Measurements from ENCODE around the gene EVC.
A peak's percentile ranks its signal among the peaks of the same experiment; 100 is the strongest.

The EVC gene

GRCh38 chr4:5678977-5679376 is 32.0 kb upstream of the EVC start:
- H2AK5ac ChIP-seq (ENCODE audit: low read length), result no peak overlapping the region
- H2BK120ac ChIP-seq (ENCODE audit: low read depth, low read length), result no peak overlapping the region
- no peaks in the 10 kb centered on the region for H3K4me1 ChIP-seq (ENCODE audit: control insufficient read depth, low read depth, low read length)
- no peaks in the 10 kb centered on the region for H3K79me1 ChIP-seq (ENCODE audit: low read length)
- H3K4ac ChIP-seq (ENCODE audit: low read depth, low read length), result no peak overlapping the region
- H2BK5ac ChIP-seq (ENCODE audit: low read length), result no peak overlapping the region
- H2BK15ac ChIP-seq (replicated peaks; ENCODE audit: low read depth), result no peak overlapping the region
- no peaks in the 10 kb centered on the region for H3K36me3 ChIP-seq (ENCODE audit: control insufficient read depth, insufficient read depth, low read length)
- H3K4me3 ChIP-seq (ENCODE audit: low read length), result no peak overlapping the region
- no peak overlapping the region for H3K4me2 ChIP-seq (ENCODE audit: low read length)
- H3K18ac ChIP-seq (ENCODE audit: low read length), result no peak overlapping the region
- no peak overlapping the region for H3K56ac ChIP-seq (ENCODE audit: low read length)
- H4K8ac ChIP-seq (ENCODE audit: low read depth, low read length), result no peak overlapping the region
- DNase-seq, result no peak
- no peaks in the 10 kb centered on the region for H3K27me3 ChIP-seq (ENCODE audit: insufficient read depth, low read length, poor library complexity)
- H3K79me2 ChIP-seq (ENCODE audit: control insufficient read depth, insufficient read depth, low read length), result no peaks in the 10 kb centered on the region
- H3K9ac ChIP-seq (ENCODE audit: low read length), result no peak overlapping the region
- no peak overlapping the region for H4K5ac ChIP-seq (ENCODE audit: low read length)
- no peak overlapping the region for H3K23ac ChIP-seq (ENCODE audit: low read length)
- no CpG with 5 or more reads among the region's 10 CpGs for WGBS (ENCODE audit: extremely low coverage, insufficient coverage, low lambda C conversion rate)
- no peak overlapping the region for H3K27ac ChIP-seq (ENCODE audit: low read depth, low read length)

GRCh38 chr4:5683566-5683965 is 27.4 kb upstream of the EVC start:
- Histone ChIP-seq H3K18ac (ENCODE audit: low read length) (no peak overlapping the region), H3K79me1 (ENCODE audit: low read length) (no peaks in the 10 kb centered on the region), H3K4me3 (ENCODE audit: low read length) (no peak overlapping the region), H3K79me2 (ENCODE audit: control insufficient read depth, insufficient read depth, low read length) (no peaks in the 10 kb centered on the region), H3K4ac (ENCODE audit: low read depth, low read length) (no peak overlapping the region), H3K36me3 (ENCODE audit: control insufficient read depth, insufficient read depth, low read length) (no peaks in the 10 kb centered on the region), H4K8ac (ENCODE audit: low read depth, low read length) (no peak overlapping the region), H3K4me1 (ENCODE audit: control insufficient read depth, low read depth, low read length) (no peaks in the 10 kb centered on the region), H3K56ac (ENCODE audit: low read length) (peak overlapping the region; percentile 56), H2BK5ac (ENCODE audit: low read length) (no peak overlapping the region), H3K27ac (ENCODE audit: low read depth, low read length) (no peak overlapping the region), H2BK120ac (ENCODE audit: low read depth, low read length) (no peak overlapping the region), H4K5ac (ENCODE audit: low read length) (no peak overlapping the region), H3K4me2 (ENCODE audit: low read length) (no peak overlapping the region), H3K9ac (ENCODE audit: low read length) (no peak overlapping the region), H3K23ac (ENCODE audit: low read length) (no peak overlapping the region), H2AK5ac (ENCODE audit: low read length) (no peak overlapping the region), H2BK15ac (replicated peaks; ENCODE audit: low read depth) (no peak overlapping the region), H3K27me3 (ENCODE audit: insufficient read depth, low read length, poor library complexity) (no peaks in the 10 kb centered on the region)
- no CpG with 5 or more reads among the region's 10 CpGs for WGBS (ENCODE audit: extremely low coverage, insufficient coverage, low lambda C conversion rate)
- DNase-seq, result peak; percentile 27

GRCh38 chr4:5685296-5685695 is 25.7 kb upstream of the EVC start:
- no peak overlapping the region for H2BK15ac ChIP-seq (replicated peaks; ENCODE audit: low read depth)
- no peak overlapping the region for H2BK5ac ChIP-seq (ENCODE audit: low read length)
- H3K4ac ChIP-seq (ENCODE audit: low read depth, low read length), result no peak overlapping the region
- no peak overlapping the region for H4K8ac ChIP-seq (ENCODE audit: low read depth, low read length)
- H3K27ac ChIP-seq (ENCODE audit: low read depth, low read length), result no peak overlapping the region
- H3K4me3 ChIP-seq (ENCODE audit: low read length), result no peak overlapping the region
- no peak overlapping the region for H2AK5ac ChIP-seq (ENCODE audit: low read length)
- no peaks in the 10 kb centered on the region for H3K4me1 ChIP-seq (ENCODE audit: control insufficient read depth, low read depth, low read length)
- H3K27me3 ChIP-seq (ENCODE audit: insufficient read depth, low read length, poor library complexity), result no peaks in the 10 kb centered on the region
- no peak overlapping the region for H4K5ac ChIP-seq (ENCODE audit: low read length)
- H3K36me3 ChIP-seq (ENCODE audit: control insufficient read depth, insufficient read depth, low read length), result no peaks in the 10 kb centered on the region
- no CpG with 5 or more reads among the region's 9 CpGs for WGBS (ENCODE audit: extremely low coverage, insufficient coverage, low lambda C conversion rate)
- H3K79me1 ChIP-seq (ENCODE audit: low read length), result no peaks in the 10 kb centered on the region
- H3K18ac ChIP-seq (ENCODE audit: low read length), result no peak overlapping the region
- H2BK120ac ChIP-seq (ENCODE audit: low read depth, low read length), result no peak overlapping the region
- no peak overlapping the region for H3K56ac ChIP-seq (ENCODE audit: low read length)
- H3K4me2 ChIP-seq (ENCODE audit: low read length), result no peak overlapping the region
- no peak for DNase-seq
- no peak overlapping the region for H3K23ac ChIP-seq (ENCODE audit: low read length)
- no peaks in the 10 kb centered on the region for H3K79me2 ChIP-seq (ENCODE audit: control insufficient read depth, insufficient read depth, low read length)
- H3K9ac ChIP-seq (ENCODE audit: low read length), result no peak overlapping the region

GRCh38 chr4:5686338-5686737 is 24.7 kb upstream of the EVC start:
- Histone ChIP-seq H2AK5ac (ENCODE audit: low read length) (no peak overlapping the region), H3K18ac (ENCODE audit: low read length) (no peak overlapping the region), H3K4ac (ENCODE audit: low read depth, low read length) (no peak overlapping the region), H3K36me3 (ENCODE audit: control insufficient read depth, insufficient read depth, low read length) (no peaks in the 10 kb centered on the region), H3K23ac (ENCODE audit: low read length) (no peak overlapping the region), H3K4me1 (ENCODE audit: control insufficient read depth, low read depth, low read length) (no peaks in the 10 kb centered on the region), H3K79me1 (ENCODE audit: low read length) (no peaks in the 10 kb centered on the region), H3K27me3 (ENCODE audit: insufficient read depth, low read length, poor library complexity) (no peaks in the 10 kb centered on the region), H3K27ac (ENCODE audit: low read depth, low read length) (no peak overlapping the region), H4K8ac (ENCODE audit: low read depth, low read length) (no peak overlapping the region), H3K9ac (ENCODE audit: low read length) (no peak overlapping the region), H2BK5ac (ENCODE audit: low read length) (no peak overlapping the region), H3K4me2 (ENCODE audit: low read length) (no peak overlapping the region), H3K79me2 (ENCODE audit: control insufficient read depth, insufficient read depth, low read length) (no peaks in the 10 kb centered on the region), H2BK15ac (replicated peaks; ENCODE audit: low read depth) (no peak overlapping the region), H3K56ac (ENCODE audit: low read length) (no peak overlapping the region), H3K4me3 (ENCODE audit: low read length) (no peak overlapping the region), H2BK120ac (ENCODE audit: low read depth, low read length) (no peak overlapping the region), H4K5ac (ENCODE audit: low read length) (no peak overlapping the region)
- no CpG with 5 or more reads among the region's 6 CpGs for WGBS (ENCODE audit: extremely low coverage, insufficient coverage, low lambda C conversion rate)
- no peak for DNase-seq

- no peak overlapping the region for H3K4me3 ChIP-seq (ENCODE audit: low read length)
- no peak overlapping the region for H2BK120ac ChIP-seq (ENCODE audit: low read depth, low read length)
- no peak overlapping the region for H3K9ac ChIP-seq (ENCODE audit: low read length)
- H3K79me1 ChIP-seq (ENCODE audit: low read length), result no peaks in the 10 kb centered on the region
- no peak overlapping the region for H4K8ac ChIP-seq (ENCODE audit: low read depth, low read length)
- H3K23ac ChIP-seq (ENCODE audit: low read length), result no peak overlapping the region
- H3K36me3 ChIP-seq (ENCODE audit: control insufficient read depth, insufficient read depth, low read length), result peaks cover 5% of the 10 kb centered on the region
- H3K56ac ChIP-seq (ENCODE audit: low read length), result no peak overlapping the region
- H2AK5ac ChIP-seq (ENCODE audit: low read length), result no peak overlapping the region
- no peak overlapping the region for H3K18ac ChIP-seq (ENCODE audit: low read length)
- H3K4me2 ChIP-seq (ENCODE audit: low read length), result no peak overlapping the region
- no peak overlapping the region for H2BK5ac ChIP-seq (ENCODE audit: low read length)
- H2BK15ac ChIP-seq (replicated peaks; ENCODE audit: low read depth), result no peak overlapping the region
- no peak overlapping the region for H4K5ac ChIP-seq (ENCODE audit: low read length)
- no peak for DNase-seq
- H3K27ac ChIP-seq (ENCODE audit: low read depth, low read length), result no peak overlapping the region
- no peaks in the 10 kb centered on the region for H3K79me2 ChIP-seq (ENCODE audit: control insufficient read depth, insufficient read depth, low read length)
- WGBS (ENCODE audit: extremely low coverage, insufficient coverage, low lambda C conversion rate), result no CpG with 5 or more reads among the region's 8 CpGs
- H3K4ac ChIP-seq (ENCODE audit: low read depth, low read length), result no peak overlapping the region
- H3K27me3 ChIP-seq (ENCODE audit: insufficient read depth, low read length, poor library complexity), result no peaks in the 10 kb centered on the region
- H3K4me1 ChIP-seq (ENCODE audit: control insufficient read depth, low read depth, low read length), result no peaks in the 10 kb centered on the region
These were observed 21.9 kb upstream of the EVC start for GRCh38 chr4:5689065-5689464.

GRCh38 chr4:5691491-5692132 is 19.4 kb upstream of the EVC start:
- H3K56ac ChIP-seq (ENCODE audit: low read length), result no peak overlapping the region
- no peak overlapping the region for H2AK5ac ChIP-seq (ENCODE audit: low read length)
- no peak overlapping the region for H3K4me3 ChIP-seq (ENCODE audit: low read length)
- no peak overlapping the region for H3K27ac ChIP-seq (ENCODE audit: low read depth, low read length)
- no peak overlapping the region for H2BK120ac ChIP-seq (ENCODE audit: low read depth, low read length)
- WGBS (ENCODE audit: extremely low coverage, insufficient coverage, low lambda C conversion rate), result no CpG with 5 or more reads among the region's 7 CpGs
- no peaks in the 10 kb centered on the region for H3K79me1 ChIP-seq (ENCODE audit: low read length)
- no peak overlapping the region for H2BK15ac ChIP-seq (replicated peaks; ENCODE audit: low read depth)
- H2BK5ac ChIP-seq (ENCODE audit: low read length), result no peak overlapping the region
- H3K18ac ChIP-seq (ENCODE audit: low read length), result no peak overlapping the region
- H3K79me2 ChIP-seq (ENCODE audit: control insufficient read depth, insufficient read depth, low read length), result no peaks in the 10 kb centered on the region
- DNase-seq, result no peak
- H4K5ac ChIP-seq (ENCODE audit: low read length), result no peak overlapping the region
- no peaks in the 10 kb centered on the region for H3K27me3 ChIP-seq (ENCODE audit: insufficient read depth, low read length, poor library complexity)
- no peak overlapping the region for H4K8ac ChIP-seq (ENCODE audit: low read depth, low read length)
- no peak overlapping the region for H3K9ac ChIP-seq (ENCODE audit: low read length)
- no peak overlapping the region for H3K4ac ChIP-seq (ENCODE audit: low read depth, low read length)
- peaks cover 5% of the 10 kb centered on the region for H3K36me3 ChIP-seq (ENCODE audit: control insufficient read depth, insufficient read depth, low read length)
- H3K4me2 ChIP-seq (ENCODE audit: low read length), result no peak overlapping the region
- no peaks in the 10 kb centered on the region for H3K4me1 ChIP-seq (ENCODE audit: control insufficient read depth, low read depth, low read length)
- H3K23ac ChIP-seq (ENCODE audit: low read length), result no peak overlapping the region
